Heart left ventricle (tissue), 16 donors: Measurements from ENCODE around the gene MAP4K4. TPM values are rescaled to one million over a fixed set of nuclear protein-coding genes. Genes with fewer than 3 reads are reported as not detected.
A peak's percentile ranks its signal among the peaks of the same experiment; 100 is the strongest.

Experiments
- ATAC-seq, 4 donors: fragments of 200-7000 bp; cut with Tn5 transposase; one replicate each; pipeline ENCODE4 v1.9.1; 2020 to 2022; ENCODE audit warnings: moderate library complexity in 4 of 4, mild to moderate bottlenecking in 3 of 4, moderate number of reproducible peaks in 1 of 4
- DNase-seq, 5 donors: peaks; one replicate each; pipeline ENCODE4 v3.0.0-alpha.2; 2020
- H3K27ac ChIP-seq, 12 donors: fragments of 200-600 bp; sonication (generic) in 4 of 12; one replicate each; pipeline versions ENCODE4 v1.5.0 to v1.8.0; 2016 to 2022; ENCODE audit warnings: mild to moderate bottlenecking in 2 of 12
- H3K27me3 ChIP-seq, 9 donors: fragments of 200-600 bp; sonication (generic) in 2 of 9; one replicate each; pipeline versions ENCODE4 v1.5.1 to v1.8.0; 2016 to 2022; ENCODE audit warnings: mild to moderate bottlenecking in 3 of 9
- H3K36me3 ChIP-seq, 9 donors: fragments of 200-600 bp; sonication (generic) in 2 of 9; one replicate each; pipeline versions ENCODE4 v1.5.0 to v1.8.0; 2018 to 2022; ENCODE audit warnings: mild to moderate bottlenecking in 2 of 9
- H3K4me1 ChIP-seq, 12 donors: fragments of 200-600 bp; sonication (generic) in 4 of 12; one replicate each; pipeline versions ENCODE4 v1.5.0 to v1.8.0; 2016 to 2022; ENCODE audit warnings: mild to moderate bottlenecking in 3 of 12
- H3K4me3 ChIP-seq, 12 donors: fragments of 200-600 bp; sonication (generic) in 4 of 12; one replicate each; pipeline versions ENCODE4 v1.5.0 to v1.8.0; 2017 to 2022; ENCODE audit warnings: mild to moderate bottlenecking in 9 of 12, moderate library complexity in 4 of 12
- H3K9me3 ChIP-seq, 12 donors: fragments of 200-600 bp; sonication (generic) in 4 of 12; one replicate each; pipeline versions ENCODE4 v1.5.0 to v1.8.0; 2016 to 2022; ENCODE audit warnings: mild to moderate bottlenecking in 1 of 12
- POLR2A ChIP-seq, 2 donors: fragments of 450-650 bp; IDR thresholded peaks; one replicate each; pipeline ENCODE4 v1.6.1; 2017; ENCODE audit warnings: antibody characterized with exemption in 2 of 2, mild to moderate bottlenecking in 2 of 2, moderate library complexity in 2 of 2
- WGBS, 4 donors: extraction: QIAGEN DNeasy Blood & Tissue Kit in 2 of 4; methylation state at CpG; one replicate each; pipeline versions ENCODE4 v1.1.5 to v1.1.7; 2013 to 2018; 5-methylcytosine and 5-hydroxymethylcytosine counted together
- intact Hi-C, 10 donors: fragments of 100-400 bp; cut with DNase I; formaldehyde crosslinking; loops; one replicate each; pipeline versions ENCODE4 v1.11.1 to v1.14.2; 2022
- polyA plus RNA-seq, 2 donors: library from polyadenylated mRNA; stranded (reverse); fragments of 200-250 nt; gene quantifications; one replicate each; pipeline ENCODE4 v1.2.3, GENCODE V29; 2013
- total RNA-seq, 9 donors: library from RNA; depleted of rRNA in 2 of 9; stranded (reverse); fragments of >200 nt in 2 of 9; fragmentation: NEBNext Ultra II Directional in 3 of 9; extraction: Animal tissue kit (Norgen Biotek cat#: 25700) in 3 of 9; gene quantifications; one replicate each; pipeline versions ENCODE4 v1.1.0 to v1.2.4, GENCODE V29; 2016 to 2023
- TF ChIP-seq, protein P1 (sequence below), 12 donors: fragments of 200-600 bp; sonication (generic) in 4 of 12; IDR thresholded peaks; one replicate each; pipeline versions ENCODE4 v1.5.0 to v1.8.0; 2018 to 2022; ENCODE audit warnings: antibody characterized with exemption in 12 of 12, mild to moderate bottlenecking in 5 of 12
- donor health status: ischemic (EF 13 %, LVEDD 7.1; RV severe dilation, severe dysfunction).
- donor health status: healthy with polysubstance abuse.
- donor health status: DM: no; HTN: yes; CAD: no.
- donor health status: DM: no; HTN: no; CAD: no.
- donor health status: ischemic (EF 25% LVEDD 6.9; RV normal size, moderate dysfunction).
- donor health status: ischemic (EF 25% LVEDD 5.7; RV mildly dilated, moderate dysfunction).
- donor health status: healthy.
- donor health status: DM: yes; HTN: yes; CAD: no.
- donor health status: ischemic (EF 35%, LVEDD 5.7; RV mildly dilated, moderate dysfunction).
- donor health status: nonischemic (EF 11% LVEDD 7.7; RV severe dilation, severe dysfunction).
- donor health status: DM: yes; HTN: yes; CAD: no.
- donor health status: PGD.
- donor health status: ischemic (EF 29% LVEDD 5.4; RV normal size, mild dysfunction).
- donor health status: nonischemic (EF 23%, LVEDD 6.1; RV moderate dilation, normal function).

Gene MAP4K4
- total and polyA plus RNA-seq, 11 donors = 52.7 to 192 (median 114) TPM

DNA sequence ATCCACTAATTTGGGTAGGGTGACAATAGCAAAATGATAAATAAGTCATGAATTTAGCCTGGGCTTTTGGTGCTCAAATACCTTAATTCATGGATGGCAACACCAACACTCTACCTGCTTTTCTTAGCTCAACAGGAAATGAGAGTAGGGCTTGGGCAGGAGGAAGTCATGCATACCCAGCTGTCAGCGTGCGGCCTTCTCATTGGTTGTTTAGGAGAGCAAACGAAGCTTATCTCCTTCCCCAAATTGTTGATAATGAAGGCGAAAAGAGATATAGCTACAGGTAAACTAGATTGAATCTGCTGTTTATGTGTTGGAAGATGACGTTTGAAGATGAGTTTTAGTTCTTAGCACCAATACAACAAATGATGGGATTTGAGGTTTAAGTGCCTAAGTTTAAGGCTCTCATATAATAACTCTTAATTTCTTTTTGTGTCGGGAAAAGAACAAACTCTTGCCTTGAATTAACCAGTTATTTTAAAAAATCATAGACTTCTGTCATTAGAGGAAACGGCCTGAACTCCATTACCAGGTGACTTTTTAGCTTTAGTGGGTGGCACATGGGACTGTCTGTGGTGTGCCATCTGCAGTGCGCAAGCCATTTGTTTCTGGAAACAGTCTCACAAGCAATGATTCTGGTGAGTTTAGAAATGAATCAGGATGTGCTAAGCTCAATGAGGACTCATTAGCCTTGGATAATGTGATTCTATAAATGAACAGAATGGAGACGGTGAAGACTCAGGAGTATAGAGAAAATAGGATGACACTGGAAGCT is 19.8 kb downstream of the MAP4K4 start:
- ATAC-seq = no peak
- TF ChIP-seq, protein P1, sequence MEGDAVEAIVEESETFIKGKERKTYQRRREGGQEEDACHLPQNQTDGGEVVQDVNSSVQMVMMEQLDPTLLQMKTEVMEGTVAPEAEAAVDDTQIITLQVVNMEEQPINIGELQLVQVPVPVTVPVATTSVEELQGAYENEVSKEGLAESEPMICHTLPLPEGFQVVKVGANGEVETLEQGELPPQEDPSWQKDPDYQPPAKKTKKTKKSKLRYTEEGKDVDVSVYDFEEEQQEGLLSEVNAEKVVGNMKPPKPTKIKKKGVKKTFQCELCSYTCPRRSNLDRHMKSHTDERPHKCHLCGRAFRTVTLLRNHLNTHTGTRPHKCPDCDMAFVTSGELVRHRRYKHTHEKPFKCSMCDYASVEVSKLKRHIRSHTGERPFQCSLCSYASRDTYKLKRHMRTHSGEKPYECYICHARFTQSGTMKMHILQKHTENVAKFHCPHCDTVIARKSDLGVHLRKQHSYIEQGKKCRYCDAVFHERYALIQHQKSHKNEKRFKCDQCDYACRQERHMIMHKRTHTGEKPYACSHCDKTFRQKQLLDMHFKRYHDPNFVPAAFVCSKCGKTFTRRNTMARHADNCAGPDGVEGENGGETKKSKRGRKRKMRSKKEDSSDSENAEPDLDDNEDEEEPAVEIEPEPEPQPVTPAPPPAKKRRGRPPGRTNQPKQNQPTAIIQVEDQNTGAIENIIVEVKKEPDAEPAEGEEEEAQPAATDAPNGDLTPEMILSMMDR (IDR thresholded peaks at IDR 0.05) = no peak
- no peak for TF ChIP-seq POLR2A (IDR thresholded peaks at IDR 0.05)
- WGBS, 4 donors = 76 to 83% (median 81%) methylated on average over 9 of the region's 9 CpGs
- no peaks in the 10 kb centered on the region for H3K27me3 ChIP-seq
- no peaks in the 10 kb centered on the region for H3K36me3 ChIP-seq
- H3K9me3 ChIP-seq = no peaks in the 10 kb centered on the region
- H3K4me3 ChIP-seq = no peak overlapping the region
- DNase-seq = no peak
- peak overlapping the region in 1 of 12 donors; percentile 34 for H3K27ac ChIP-seq
- intact Hi-C loops = no loop called here
- H3K4me1 ChIP-seq = peaks cover 0 to 92% (median 50%) of the 10 kb centered on the region in 12 donors

DNA sequence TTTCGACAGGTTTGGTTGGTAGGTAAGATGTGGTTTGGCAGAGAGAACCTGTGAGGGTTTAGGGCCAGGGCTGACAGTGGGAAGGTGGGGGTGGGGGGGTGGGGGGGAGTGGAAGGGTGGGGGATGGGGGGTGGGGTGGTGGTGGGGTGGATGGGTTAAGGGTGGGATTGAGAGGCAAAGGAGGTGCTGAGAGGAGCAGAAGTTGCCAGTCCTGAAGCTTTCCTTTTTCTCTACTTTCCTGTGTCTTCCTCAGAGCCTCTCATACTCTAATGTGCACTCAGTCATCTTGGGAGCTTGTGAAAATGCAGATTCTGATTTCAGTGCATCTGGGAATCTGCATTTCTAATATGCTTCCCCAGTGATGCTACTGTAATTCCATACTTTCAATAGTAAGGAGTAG is 21.0 kb downstream of the MAP4K4 start:
- DNase-seq = no peak
- peak overlapping the region in 1 of 12 donors; percentile 58 for H3K27ac ChIP-seq
- H3K4me3 ChIP-seq = no peak overlapping the region
- WGBS, 4 donors = 50 to 76% (median 55%) methylated on average over 1 of the region's 1 CpG
- ATAC-seq = no peak
- no peaks in the 10 kb centered on the region for H3K27me3 ChIP-seq
- no peaks in the 10 kb centered on the region for H3K9me3 ChIP-seq
- no peak for TF ChIP-seq POLR2A (IDR thresholded peaks at IDR 0.05)
- TF ChIP-seq, protein P1 (IDR thresholded peaks at IDR 0.05) = no peak
- H3K36me3 ChIP-seq = no peaks in the 10 kb centered on the region
- peaks cover 0 to 93% (median 50%) of the 10 kb centered on the region in 12 donors for H3K4me1 ChIP-seq
- intact Hi-C loops = no loop called here

DNA sequence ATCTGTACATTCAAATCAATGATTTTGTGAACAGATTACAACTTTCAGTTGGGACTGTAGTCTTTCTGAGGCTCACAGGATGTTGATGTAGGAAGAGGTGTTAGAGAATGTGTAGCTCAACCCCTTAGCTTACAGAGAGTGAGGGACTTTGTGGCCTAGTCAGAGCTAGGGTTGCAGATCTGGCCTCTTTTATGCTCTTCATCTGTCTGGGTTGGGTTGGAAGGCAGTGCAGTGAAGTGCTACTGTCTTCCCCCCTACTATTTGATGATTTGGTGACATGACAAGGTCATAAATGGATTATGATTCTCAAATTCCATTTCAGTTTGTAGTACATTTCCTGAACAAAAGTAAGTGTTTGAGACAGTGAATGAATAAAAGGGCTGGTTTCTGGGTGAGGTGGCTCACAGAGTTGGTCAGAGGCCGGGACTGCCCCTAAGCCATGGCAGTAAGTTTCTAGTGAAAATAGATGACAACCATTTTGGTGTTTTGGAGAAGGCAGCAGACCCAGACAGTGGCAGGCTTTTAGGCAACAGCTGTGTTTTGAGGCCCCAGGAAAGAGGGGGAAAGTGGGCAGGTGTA is 21.6 kb downstream of the MAP4K4 start:
- no peak for DNase-seq
- ATAC-seq = no peak
- H3K36me3 ChIP-seq = no peaks in the 10 kb centered on the region
- intact Hi-C loops = no loop called here
- TF ChIP-seq POLR2A (IDR thresholded peaks at IDR 0.05) = no peak
- TF ChIP-seq, protein P1 (IDR thresholded peaks at IDR 0.05) = no peak
- H3K4me1 ChIP-seq = peaks cover 0 to 93% (median 52%) of the 10 kb centered on the region in 12 donors
- no peaks in the 10 kb centered on the region for H3K9me3 ChIP-seq
- peak overlapping the region in 1 of 12 donors; percentile 58 for H3K27ac ChIP-seq
- H3K27me3 ChIP-seq = no peaks in the 10 kb centered on the region
- WGBS, 4 donors = 94 to 100% (median 99%) methylated on average over 1 of the region's 1 CpG
- no peak overlapping the region for H3K4me3 ChIP-seq

DNA sequence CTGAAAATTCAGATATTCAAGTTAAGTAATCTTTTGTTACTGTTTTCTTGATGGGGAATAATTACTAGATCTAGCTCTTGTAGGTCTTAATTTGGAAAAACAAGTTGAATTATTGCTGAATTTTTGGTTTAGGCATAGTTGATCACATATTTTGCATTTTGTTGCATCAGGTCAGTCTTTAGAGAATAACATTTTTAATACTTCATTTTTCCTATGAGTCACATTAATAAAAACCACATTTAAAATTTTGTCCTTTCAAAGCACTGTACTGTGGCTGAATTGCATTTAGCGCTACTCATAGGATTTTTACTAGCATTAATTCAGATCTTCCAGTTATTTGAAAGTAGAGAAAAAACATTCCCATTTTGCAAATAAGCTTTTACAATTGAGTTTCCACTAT is 23.2 kb downstream of the MAP4K4 start:
- Histone ChIP-seq H3K4me1 (peaks cover 0 to 94% (median 58%) of the 10 kb centered on the region in 12 donors), H3K36me3 (no peaks in the 10 kb centered on the region), H3K9me3 (no peaks in the 10 kb centered on the region), H3K27ac (no peak overlapping the region), H3K4me3 (no peak overlapping the region), H3K27me3 (no peaks in the 10 kb centered on the region)
- TF ChIP-seq POLR2A (IDR thresholded peaks at IDR 0.05) = no peak
- TF ChIP-seq, protein P1 (IDR thresholded peaks at IDR 0.05) = no peak
- WGBS, 4 donors = 96 to 100% (median 99%) methylated on average over 1 of the region's 1 CpG
- ATAC-seq (no peak), DNase-seq (no peak)
- intact Hi-C loops = no loop called here
